Measurements from ENCODE around the gene KRT17. TPM values are rescaled to one million over a fixed set of nuclear protein-coding genes. Genes with fewer than 3 reads are reported as not detected.
"Not testable (repeated sequence)": the region's sequence is repeated elsewhere in the genome, so short reads cannot be mapped to it uniquely, and the experiment has no call there.

Gene KRT17
- total RNA-seq, 1 experiment from 2014 or later, result 3,176 TPM

DNA sequence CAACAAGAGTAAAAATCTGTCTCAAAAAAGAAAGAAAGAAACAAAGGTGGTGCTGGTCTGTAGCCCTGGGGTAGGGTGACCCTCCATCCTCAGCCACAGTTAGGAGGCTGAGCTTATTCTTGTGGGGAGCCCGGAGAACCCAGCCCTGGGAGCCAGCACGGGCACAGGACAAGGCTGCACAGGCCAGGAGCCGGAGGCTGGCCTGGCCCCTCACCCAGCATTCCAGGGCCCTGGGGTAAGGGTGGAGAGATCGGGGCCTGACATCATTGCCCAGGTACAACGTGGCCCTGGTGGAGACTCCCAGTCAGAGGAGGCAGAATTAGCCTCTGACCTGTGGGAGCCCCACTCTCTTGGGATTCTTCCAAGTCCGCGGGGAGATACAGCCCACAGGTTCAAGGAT lies 10.3 kb upstream of the KRT17 start:
- H3K4me1 ChIP-seq (replicated peaks), result peaks cover 37% of the 10 kb centered on the region
- no peak for DNase-seq (ENCODE audit: low read depth in 1 of 2, low spot score in 2 of 2)
- H3K36me3 ChIP-seq, result no peaks in the 10 kb centered on the region; the same call in 1 of the 2 replicates
- H3K27ac ChIP-seq, result peak overlapping the region; percentile 90
- peak overlapping the region; percentile 19 for H3K4me3 ChIP-seq
- H3K9me3 ChIP-seq (replicated peaks), result no peaks in the 10 kb centered on the region
- no peaks in the 10 kb centered on the region for H3K27me3 ChIP-seq (replicated peaks)

DNA sequence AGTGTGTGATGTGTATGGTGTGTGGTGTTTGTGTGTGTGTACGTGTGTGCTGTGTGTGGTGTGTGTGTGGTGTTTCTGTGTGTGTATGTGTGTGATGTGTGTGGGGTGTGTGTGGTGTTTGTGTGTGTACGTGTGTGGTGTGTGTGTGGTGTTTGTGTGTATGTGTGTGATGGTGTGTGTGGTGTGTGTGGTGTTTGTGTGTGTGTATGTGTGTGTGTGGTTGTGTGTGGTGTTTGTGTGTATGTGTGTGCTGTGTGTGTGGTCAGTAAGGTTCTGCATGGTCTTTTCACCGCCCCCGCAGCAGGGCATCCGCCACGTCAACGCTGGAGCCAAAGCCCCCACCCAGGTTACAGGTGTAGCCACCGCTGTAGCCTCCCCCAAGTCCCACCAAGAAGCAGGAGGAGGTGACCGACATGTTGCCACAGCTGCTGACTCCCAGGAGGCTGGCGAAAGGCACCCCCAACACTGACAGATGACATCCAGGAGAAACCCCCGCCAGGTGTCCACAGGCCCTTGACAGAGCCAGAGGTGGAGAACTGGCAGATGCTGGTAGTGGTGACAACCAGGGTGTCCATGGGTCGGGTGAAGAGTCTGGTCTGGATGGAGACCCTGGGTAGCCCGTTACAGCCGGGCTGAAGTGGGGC lies 9.3 kb upstream of the KRT17 start:
- H3K4me1 ChIP-seq (replicated peaks), result peaks cover 35% of the 10 kb centered on the region
- H3K27ac ChIP-seq, result peak overlapping the region; percentile 90
- no peak overlapping the region for H3K4me3 ChIP-seq
- H3K9me3 ChIP-seq (replicated peaks), result no peaks in the 10 kb centered on the region
- no peaks in the 10 kb centered on the region for H3K27me3 ChIP-seq (replicated peaks)
- H3K36me3 ChIP-seq, result no peaks in the 10 kb centered on the region; the same call in 1 of the 2 replicates
- DNase-seq (ENCODE audit: low read depth in 1 of 2, low spot score in 2 of 2), result no peak

DNA sequence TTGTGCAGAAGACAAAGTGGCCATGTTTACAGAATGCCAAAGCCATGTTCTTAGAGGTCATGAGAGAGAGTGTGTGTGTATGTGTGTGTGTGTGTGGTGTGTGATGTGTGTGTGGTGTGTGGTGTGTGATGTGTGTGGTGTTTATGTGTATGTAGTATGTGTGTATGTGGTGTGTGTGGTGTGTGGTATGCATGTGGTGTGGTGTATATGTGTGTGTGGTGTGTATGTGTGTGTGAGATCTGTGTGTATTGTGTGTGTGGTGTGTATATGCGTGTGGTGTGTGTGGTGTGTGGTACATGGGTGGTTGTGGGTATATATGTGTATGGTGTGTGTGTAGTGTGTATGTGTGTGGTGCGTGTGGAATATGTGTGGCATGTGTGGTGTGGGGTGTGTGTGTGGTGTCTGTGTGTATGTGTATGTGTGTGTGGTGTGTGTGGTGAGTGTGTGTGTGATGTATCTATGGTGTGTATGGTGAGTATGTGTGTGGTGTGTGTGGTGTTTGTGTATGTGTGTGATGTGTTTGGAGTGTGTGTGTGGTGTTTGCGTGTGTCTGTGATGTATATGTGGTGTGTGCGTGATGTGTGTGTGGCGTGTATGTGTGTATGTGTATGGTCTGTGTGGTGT lies 8.2 kb upstream of the KRT17 start:
- H3K36me3 ChIP-seq, result no peaks in the 10 kb centered on the region; the same call in 1 of the 2 replicates
- H3K9me3 ChIP-seq (replicated peaks), result no peaks in the 10 kb centered on the region
- H3K4me3 ChIP-seq, result no peak overlapping the region
- DNase-seq (ENCODE audit: low read depth in 1 of 2, low spot score in 2 of 2), result no peak
- H3K27ac ChIP-seq, result no peak overlapping the region
- H3K27me3 ChIP-seq (replicated peaks), result no peaks in the 10 kb centered on the region
- peaks cover 38% of the 10 kb centered on the region for H3K4me1 ChIP-seq (replicated peaks)

DNA sequence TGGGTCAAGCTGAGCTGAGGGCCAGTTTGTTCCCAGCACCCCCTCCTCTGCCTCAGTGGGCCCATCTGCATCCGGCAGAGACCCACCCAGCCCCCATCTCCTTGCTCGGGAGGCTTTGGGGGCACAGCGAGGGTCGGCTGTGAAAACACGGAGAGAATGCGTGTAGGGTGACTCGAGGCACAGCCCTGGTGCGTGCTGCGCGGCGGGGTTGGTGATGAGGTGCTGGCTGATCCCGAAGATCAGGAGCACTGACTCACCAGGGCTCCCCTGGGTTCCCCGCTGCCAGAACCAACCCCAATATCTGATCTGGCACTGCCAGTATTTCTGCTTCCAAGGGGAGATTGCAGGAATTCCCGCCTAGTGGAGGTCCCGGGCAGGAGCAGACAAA lies 7.5 kb upstream of the KRT17 start:
- Histone ChIP-seq H3K27ac (no peak overlapping the region), H3K9me3 (replicated peaks) (no peaks in the 10 kb centered on the region), H3K27me3 (replicated peaks) (no peaks in the 10 kb centered on the region), H3K4me3 (no peak overlapping the region), H3K4me1 (replicated peaks) (peaks cover 43% of the 10 kb centered on the region), H3K36me3 (no peaks in the 10 kb centered on the region; the same call in 1 of the 2 replicates)
- DNase-seq (ENCODE audit: low read depth in 1 of 2, low spot score in 2 of 2), result no peak

DNA sequence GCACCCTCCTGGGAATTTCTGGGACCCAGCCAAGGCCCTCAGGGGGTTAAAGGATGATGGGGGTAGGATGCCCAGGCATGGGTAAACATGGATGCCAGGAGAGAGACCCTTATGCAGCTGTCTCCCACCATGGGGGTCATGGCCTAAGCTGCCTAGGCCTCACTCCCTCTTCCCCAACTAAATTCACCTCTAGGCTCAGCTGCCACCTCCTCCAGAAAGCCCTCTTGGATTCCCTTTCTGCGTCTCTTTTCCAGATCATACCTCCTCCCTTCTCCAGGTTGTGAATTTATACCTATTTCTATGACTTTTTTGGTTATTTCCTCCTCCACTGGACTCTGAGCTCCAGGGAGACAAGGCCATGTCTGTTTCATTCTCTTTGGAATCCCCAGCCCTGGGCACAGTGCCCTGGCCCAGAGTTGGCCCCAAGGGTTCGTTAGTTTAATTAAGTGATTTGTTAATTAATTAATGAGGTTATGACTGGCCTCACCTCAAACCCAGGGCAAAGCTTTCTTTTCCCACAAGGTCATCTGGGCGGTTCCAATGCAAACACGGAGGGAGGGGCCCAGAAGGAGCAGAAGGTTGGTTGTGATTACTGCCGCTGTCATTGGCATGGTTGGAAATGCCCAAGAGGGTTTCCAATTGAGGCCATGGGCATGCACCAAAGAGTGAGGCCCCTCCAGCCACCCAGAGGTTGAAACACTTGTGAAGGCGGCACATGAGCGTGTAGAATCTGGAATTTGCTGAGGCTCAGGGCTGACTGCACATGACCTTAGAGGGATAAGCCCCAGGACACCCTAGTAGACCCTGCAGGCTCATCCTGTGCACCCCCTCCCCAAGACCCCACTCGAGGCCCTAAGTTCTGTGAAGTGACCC lies 6.9 kb upstream of the KRT17 start:
- Histone ChIP-seq H3K36me3 (no peaks in the 10 kb centered on the region; the same call in 1 of the 2 replicates), H3K4me1 (replicated peaks) (peaks cover 43% of the 10 kb centered on the region), H3K9me3 (replicated peaks) (no peaks in the 10 kb centered on the region), H3K27ac (no peak overlapping the region), H3K4me3 (no peak overlapping the region), H3K27me3 (replicated peaks) (no peaks in the 10 kb centered on the region)
- no peak for DNase-seq (ENCODE audit: low read depth in 1 of 2, low spot score in 2 of 2)

DNA sequence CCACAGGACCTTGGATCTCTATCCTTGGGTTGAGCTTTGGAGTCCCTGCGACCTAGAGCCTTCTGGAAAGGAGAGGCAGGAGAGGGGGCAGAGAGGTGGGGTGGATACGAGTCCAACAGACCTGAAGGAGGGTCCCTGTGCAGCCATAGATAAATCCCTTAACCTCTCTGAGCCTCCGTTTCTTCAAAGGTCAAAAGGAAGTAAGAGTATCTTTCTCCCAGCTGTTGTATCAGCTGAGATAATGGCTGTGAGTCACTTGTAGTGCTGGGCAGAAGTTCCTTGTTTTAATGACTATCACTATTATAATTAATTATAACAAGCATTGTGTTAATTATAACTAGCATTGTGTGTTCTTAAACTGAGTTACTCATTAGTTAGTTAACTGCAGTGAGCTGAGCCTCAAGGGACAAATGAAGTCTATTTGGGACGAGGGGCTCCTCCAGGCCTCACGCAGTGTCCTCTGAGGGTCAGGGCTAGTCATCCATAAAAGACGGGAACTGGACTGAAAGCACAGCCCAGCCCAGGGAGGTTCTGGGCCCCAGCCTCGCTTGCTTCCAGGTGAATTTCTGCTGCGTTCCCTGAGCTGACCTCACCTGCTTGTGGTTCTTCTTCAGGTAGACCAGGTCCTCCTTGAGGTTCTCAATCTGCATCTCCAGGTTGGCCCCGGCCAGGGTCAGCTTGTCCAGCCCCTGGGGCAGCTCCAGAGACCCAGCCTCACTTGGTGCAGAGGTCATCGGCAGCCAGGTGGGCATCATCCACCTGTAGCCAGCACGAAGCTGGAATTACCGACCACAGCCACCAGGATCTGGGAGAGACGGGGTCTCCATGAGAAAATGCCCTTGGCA lies 5.7 kb upstream of the KRT17 start:
- no peak overlapping the region for H3K27ac ChIP-seq
- DNase-seq (ENCODE audit: low read depth in 1 of 2, low spot score in 2 of 2), result no peak
- no peaks in the 10 kb centered on the region; the same call in 1 of the 2 replicates for H3K36me3 ChIP-seq
- no peaks in the 10 kb centered on the region for H3K27me3 ChIP-seq (replicated peaks)
- no peak overlapping the region for H3K4me3 ChIP-seq
- peaks cover 45% of the 10 kb centered on the region for H3K4me1 ChIP-seq (replicated peaks)
- H3K9me3 ChIP-seq (replicated peaks), result no peaks in the 10 kb centered on the region

DNA sequence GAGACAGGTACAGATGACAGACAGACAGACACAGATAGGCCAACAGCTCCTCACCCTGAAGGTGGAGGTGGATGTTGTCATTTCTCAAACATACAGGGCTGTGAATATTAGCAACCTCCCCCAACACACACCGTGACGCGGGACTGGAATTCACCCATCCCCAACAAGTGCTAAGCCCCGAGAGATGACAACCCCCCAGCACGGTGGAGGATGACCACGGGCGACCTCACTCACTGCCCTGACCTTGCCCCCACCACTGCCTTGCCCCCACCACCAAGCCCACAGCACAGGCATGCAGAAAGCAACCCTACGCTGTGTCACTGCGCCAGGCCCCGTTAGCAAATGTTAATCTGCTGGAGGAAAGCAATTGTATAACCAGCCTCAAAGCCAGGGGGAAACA lies 4.9 kb upstream of the KRT17 start:
- Histone ChIP-seq H3K36me3 (no peaks in the 10 kb centered on the region; the same call in 1 of the 2 replicates), H3K4me3 (no peak overlapping the region), H3K27ac (no peak overlapping the region), H3K27me3 (replicated peaks) (no peaks in the 10 kb centered on the region), H3K9me3 (replicated peaks) (no peaks in the 10 kb centered on the region), H3K4me1 (replicated peaks) (peaks cover 40% of the 10 kb centered on the region)
- DNase-seq (ENCODE audit: low read depth in 1 of 2, low spot score in 2 of 2), result no peak

DNA sequence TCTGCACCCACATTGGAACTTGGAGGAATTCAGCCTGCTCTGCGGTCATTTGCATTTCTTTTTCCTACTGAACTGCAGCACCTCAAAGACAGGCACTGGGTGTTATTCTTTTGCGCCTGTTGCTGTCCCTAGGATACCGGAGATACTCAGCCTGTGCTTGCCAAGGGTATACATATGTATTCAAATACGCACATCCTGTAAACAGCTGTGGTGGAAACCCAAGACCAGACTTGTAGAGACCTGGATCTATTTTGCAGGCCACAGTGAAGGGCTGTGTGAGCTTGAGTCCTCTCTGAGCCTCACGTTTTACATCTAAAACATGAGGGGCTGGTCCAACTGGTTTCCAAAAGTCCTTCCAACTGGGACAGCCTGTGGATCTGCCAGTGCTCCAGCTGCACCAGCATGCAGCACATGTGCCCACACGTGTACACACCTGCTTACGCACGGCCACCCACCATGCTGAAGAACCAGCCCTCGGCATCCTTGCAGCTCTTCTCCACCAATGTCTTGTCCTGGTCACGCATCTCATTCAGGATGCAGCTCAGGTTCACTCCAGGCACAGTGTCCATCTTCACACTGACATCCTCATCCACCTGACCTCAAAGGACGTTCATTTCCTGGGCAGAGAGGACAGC lies 4.4 kb upstream of the KRT17 start:
- peaks cover 34% of the 10 kb centered on the region for H3K4me1 ChIP-seq (replicated peaks)
- H3K27me3 ChIP-seq (replicated peaks); H3K27ac ChIP-seq; H3K9me3 ChIP-seq (replicated peaks); DNase-seq (ENCODE audit: low read depth in 1 of 2, low spot score in 2 of 2); H3K36me3 ChIP-seq; H3K4me3 ChIP-seq: not testable (repeated sequence)

DNA sequence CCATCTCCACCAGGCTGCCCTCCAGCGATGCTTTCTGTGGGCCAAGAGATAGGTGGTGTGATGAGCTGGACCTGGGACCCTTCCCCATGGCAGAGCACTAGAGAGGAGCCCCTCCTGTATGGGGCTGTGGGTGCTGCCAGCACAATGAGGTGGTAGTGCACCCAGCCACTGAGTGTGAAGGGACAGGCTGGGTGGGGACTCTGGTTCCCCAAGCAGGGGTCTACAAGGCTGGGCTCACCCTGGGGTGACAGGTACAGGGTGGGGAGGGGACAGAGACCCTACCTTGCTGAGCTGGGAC lies 3.6 kb upstream of the KRT17 start:
- not testable (repeated sequence) for H3K4me3 ChIP-seq; H3K27me3 ChIP-seq (replicated peaks); H3K36me3 ChIP-seq; H3K9me3 ChIP-seq (replicated peaks); DNase-seq (ENCODE audit: low read depth in 1 of 2, low spot score in 2 of 2); H3K27ac ChIP-seq
- H3K4me1 ChIP-seq (replicated peaks), result peaks cover 31% of the 10 kb centered on the region

DNA sequence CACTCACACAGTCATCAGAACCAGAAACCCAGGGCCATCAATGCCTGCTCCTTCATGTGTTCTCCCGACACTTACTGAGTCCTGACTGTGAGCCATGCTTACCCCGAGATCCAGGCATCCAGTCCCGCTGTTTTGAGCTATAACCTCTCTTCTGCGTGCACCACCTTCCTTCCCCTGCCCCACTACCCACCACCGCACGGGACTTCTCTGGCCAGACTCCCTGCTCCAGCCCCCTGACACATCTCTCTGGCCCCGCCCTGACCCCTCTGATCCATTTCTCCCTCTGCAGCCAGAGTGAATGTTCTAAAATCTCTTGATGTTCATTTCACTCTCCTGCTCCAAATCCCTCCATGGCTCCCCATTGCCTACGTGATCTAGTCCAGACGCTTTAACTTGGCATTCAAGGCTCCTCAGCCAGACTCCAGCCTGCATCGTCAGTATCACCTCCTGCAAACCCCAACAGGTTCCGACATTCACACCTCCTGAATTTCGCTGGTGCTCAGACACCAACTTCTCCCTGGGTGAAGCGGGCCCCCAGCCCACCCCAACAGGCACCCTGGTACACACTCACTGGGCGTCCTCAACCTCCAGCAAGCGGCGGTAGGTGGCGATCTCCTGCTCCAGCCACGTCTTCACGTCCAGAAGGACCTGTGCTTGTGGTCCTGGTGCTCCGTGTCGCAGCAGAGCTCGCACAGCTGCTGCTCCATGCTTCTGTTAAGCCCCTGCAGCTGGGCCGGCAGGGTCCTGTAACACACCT lies 3.1 kb upstream of the KRT17 start:
- Histone ChIP-seq H3K27ac (peak overlapping the region; percentile 87; the same call in 1 of the 2 replicates), H3K9me3 (replicated peaks) (no peaks in the 10 kb centered on the region), H3K4me3 (no peak overlapping the region), H3K4me1 (replicated peaks) (peaks cover 33% of the 10 kb centered on the region), H3K36me3 (peaks cover 11% of the 10 kb centered on the region), H3K27me3 (replicated peaks) (no peaks in the 10 kb centered on the region)
- no peak for DNase-seq (ENCODE audit: low read depth in 1 of 2, low spot score in 2 of 2)

DNA sequence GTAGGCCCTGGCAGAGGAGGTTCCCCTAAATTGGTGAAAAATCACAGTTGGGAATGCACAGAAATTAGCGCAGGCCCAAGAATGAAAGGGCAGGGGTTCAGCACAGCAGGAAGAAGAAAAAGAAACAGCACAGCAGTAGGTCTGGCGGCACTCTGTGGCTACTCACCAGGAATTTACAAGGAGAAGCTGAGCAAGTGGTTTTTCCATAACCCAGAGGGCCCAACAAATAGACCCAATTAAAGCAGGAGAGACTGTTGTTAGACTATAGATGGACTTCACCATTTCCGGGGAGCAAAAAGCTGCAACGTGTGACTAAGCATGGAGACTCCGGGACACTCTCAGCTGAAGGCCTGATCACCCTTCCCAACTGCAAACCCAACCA lies 2.5 kb upstream of the KRT17 start:
- peaks cover 38% of the 10 kb centered on the region for H3K4me1 ChIP-seq (replicated peaks)
- H3K9me3 ChIP-seq (replicated peaks), result not testable (repeated sequence)

DNA sequence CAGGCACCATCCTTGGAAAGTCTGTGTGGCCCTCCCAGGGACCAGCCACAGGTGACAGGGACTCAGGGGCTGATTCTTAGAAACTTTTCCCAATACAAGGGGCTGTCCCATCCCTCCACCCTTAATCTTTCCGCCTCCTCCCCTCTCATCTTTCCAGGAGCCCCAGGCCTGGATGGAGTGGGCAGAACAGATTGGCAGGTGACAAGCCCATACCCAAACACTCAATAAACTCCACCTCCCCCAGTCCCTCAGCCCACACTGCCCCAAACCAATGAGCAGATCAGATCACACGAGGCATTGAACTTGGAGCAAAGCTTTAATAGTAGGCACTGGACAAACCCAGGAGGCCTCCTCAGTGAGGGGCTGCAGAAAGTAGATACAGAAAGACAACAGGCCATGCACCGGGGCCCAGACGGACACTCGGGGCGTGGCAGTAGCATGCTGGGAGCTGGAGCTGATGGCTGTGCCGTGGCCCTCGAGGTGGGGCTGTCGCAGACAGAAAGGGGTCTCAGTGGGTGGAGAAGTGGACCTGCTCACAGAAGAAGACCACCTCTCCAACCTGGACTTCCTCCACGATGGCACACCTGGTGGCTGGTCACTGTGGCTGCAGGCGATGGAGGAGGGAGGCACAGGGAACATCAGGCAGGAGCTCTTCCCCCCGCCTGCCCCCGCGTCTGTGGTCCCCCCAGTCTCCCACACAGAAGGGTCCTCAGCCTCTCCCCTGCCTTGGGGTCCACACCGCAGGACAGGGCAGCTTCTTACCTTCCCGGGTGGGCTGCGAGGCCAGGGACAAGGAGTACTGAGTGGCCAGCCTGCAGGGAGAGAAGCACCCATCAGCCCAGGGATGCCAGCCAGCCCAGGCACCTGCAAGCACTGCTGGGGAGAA lies 1.9 kb upstream of the KRT17 start:
- not testable (repeated sequence) for H3K4me3 ChIP-seq; H3K27me3 ChIP-seq (replicated peaks); H3K9me3 ChIP-seq (replicated peaks); DNase-seq (ENCODE audit: low read depth in 1 of 2, low spot score in 2 of 2)
- Histone ChIP-seq H3K36me3 (peaks cover 23% of the 10 kb centered on the region), H3K4me1 (replicated peaks) (peaks cover 45% of the 10 kb centered on the region), H3K27ac (peak overlapping the region; percentile 87)

More for the DNA sequence above, 2.5 kb upstream of the KRT17 start:
- H3K36me3 ChIP-seq, result peaks cover 17% of the 10 kb centered on the region
- H3K4me3 ChIP-seq; H3K27me3 ChIP-seq (replicated peaks): not testable (repeated sequence)
- DNase-seq (ENCODE audit: low read depth in 1 of 2, low spot score in 2 of 2), result peak; percentile 69 to 73
- peak overlapping the region; percentile 87 for H3K27ac ChIP-seq
